RCC 7860 (cell line): ENCODE data around the gene PAK1.

ENCODE experiments used
- DNase-seq: peaks from one replicate; pipeline ENCODE4 v3.0.0-alpha.2; 2015; ENCODE audit warnings: low spot score
- FAIRE-seq: peaks from 2 replicates; lab custom pipeline; 2012; peaks lifted over from hg19 to GRCh38; lab: Jason Lieb, UNC

The PAK1 gene

DNA sequence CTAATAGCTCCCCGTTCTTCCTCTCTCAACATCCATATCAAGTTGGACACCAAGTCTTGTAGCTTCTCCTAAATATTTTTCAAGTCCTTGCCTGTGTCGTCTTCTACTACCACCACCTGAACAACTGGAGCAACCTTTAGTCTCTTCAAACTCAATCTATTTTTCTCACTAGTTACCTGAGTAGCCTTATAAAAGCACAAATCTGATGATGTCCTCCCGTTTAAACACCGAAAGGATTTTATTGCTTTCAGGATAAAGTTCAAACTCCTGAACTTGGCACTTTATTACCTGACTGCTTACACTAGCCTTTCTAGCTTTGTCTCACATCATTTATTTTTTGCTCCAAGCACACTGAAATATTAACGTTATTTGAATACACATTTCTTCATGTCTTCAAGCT is 1.3 kb upstream of the PAK1 start:
- DNase-seq (no peak), FAIRE-seq (no peak)

DNA sequence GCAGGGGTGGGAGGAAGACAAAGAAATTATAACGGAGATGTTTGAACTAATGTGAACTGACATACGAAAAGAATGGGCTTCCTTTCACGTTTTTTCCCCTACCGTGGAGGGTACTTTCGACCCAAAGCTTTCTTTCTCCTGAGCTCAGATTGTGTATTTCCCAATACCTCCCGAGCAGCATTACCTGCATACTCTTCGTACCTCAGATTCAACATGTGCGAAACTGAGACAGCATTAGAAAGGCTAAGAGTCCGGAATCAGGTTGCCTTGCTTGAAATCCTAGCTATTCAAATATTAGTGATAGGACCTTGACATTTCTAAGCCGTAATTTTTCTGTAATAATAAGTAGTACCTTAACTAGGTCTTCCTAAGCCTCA is 778 bp upstream of the PAK1 start:
- no peak for DNase-seq
- no peak for FAIRE-seq

DNA sequence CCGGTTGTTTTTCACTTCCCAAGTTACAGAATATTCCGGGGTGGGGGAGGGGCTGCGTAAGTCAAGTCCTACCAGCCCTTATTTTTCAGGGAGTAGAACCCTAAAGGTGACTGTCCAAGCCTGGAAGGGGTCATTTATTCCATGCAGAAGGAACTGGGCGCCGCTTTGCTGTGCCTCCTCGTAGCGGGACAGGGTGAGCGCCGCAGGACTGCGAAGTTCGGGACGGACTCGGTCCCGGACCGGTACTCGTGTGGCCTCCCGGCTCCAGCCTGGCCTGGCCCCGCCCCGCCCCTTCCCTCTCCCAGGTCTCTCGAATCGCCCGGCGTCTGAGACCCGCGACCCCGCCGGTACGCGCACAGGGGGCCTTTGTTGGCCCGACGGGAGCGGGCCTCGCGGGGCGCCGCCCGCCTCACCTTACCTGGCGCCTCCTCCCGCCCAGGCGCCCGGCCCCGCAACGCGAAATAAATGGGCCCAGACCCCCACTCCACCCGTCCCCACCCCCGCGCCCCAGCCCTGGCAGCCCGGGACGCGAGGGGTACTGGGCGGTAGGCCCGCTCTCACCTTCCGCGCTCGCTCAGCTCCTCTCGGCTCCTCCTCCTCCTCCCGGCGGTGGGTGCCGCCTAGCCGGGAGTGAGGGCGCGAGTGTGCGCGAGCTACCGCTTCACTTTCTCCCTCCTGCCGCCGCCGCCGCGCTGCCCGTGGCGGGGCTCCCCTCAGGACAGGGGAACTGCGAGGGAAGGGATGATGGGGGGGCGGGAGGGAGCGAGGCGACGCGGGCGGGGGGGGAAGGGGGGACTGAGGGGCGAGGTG is 698 bp downstream of the PAK1 start:
- no peak for FAIRE-seq

DNA sequence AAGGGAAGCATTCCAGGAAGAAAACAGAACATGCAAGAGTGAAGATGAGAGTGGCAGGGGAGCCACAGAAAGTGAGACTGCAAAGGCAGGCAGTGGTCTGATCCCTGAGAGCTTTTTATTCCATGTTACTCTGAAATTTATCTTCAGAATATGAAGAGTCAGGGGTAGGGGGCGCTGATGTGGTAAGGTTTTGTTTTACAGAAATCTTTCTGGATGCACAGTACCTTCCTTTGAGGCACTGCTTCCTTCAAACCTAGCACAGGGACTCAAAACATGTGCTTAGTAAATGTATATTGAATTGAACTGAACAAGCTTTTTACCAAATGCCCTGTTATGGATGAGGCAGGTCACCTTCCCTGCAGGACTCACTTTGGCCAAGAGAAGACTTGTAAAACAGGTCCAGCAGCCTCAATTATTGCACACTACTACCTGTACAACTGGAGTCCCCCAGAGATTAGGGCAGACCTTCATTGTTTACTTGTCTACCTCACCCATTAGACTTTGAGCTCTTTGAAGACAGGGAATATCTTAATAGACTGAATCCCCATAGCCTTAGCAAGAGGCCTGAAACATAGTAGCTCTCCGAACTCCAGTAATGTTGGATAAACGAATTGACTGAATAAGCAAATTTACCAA is 2.2 kb downstream of the PAK1 start:
- FAIRE-seq: no peak

More for the DNA sequence above, 698 bp downstream of the PAK1 start:
- DNase-seq: no peak

DNA sequence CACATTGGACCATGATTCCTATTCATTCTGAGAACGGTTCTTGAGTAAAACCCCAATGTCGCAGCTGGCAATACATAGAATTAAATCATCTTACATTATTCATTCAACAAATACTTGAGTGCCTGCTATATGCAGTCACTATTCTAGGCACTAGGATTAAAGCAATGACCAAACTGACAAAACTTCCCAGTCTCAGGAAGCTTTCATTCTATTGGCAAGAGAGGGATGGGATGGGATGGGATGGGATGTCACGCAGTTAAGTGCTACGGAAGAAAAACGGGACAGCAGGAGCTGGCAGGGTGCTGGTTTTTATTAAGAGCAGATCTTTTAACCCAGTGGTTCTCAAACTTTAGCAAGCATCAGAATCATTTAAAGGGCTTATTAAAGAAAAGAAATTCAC is 2.9 kb downstream of the PAK1 start:
- DNase-seq: no peak
- no peak for FAIRE-seq

More for the DNA sequence above, 2.2 kb downstream of the PAK1 start:
- no peak for DNase-seq

DNA sequence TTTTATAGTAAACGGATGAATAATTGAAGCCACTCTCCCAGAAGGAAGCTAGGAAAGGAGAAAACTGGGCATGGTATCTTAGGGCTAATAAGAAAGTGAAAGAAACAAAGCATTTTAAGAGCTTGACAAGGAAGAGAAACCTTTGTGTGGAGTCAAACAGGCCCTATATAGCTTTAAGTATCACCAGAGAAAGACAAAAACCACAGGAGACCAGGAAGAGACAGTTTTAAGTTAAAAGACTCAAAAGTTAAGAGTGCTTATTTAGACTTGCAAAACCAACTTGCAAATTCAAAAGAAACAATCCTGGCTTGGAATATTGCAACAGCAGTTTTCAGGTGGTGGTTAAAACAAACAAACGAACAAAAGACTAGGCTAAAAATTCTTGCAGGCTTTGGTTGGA is 3.4 kb downstream of the PAK1 start:
- FAIRE-seq (no peak), DNase-seq (no peak)

- FAIRE-seq: no peak
- DNase-seq: no peak
These were observed 5.4 kb downstream of the PAK1 start for GRCh38 chr11:77468527-77468926.

DNA sequence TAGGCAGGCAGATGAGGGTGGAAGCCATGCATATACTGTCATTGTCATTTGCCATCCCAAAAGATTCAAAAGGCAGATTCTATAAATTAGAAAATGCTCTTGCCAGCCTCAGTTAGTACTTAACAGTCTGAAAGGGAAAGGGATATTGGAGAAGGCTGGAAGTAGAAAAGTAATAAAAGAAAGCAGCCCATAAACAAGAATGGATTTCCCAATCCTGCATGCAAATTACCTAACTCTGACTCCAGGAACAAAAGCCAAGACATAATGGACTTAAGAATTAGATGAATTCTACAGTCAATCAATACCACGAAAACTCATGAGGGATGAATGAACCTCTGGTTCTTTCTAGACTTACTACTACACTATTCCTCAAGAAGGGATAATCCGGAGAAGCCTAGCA is 5.9 kb downstream of the PAK1 start:
- no peak for DNase-seq
- no peak for FAIRE-seq

DNA sequence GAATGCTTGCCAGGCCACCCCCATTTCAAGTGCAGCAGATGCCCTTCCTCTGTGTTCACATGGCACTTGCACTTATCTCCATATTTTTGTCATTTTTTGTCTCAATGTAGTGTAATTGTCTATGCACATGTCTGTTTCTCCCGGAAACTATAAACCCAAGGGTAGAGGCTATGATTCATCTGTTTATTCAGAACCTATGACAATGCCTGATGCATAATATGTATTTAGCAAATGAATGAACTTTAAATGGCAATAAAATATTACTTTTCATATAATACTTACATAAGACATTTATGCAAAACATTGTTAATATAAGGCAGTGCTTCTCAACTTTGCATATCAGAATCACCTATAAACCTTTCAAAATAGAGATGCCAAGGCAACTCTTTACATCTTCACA is 6.7 kb downstream of the PAK1 start:
- no peak for FAIRE-seq
- DNase-seq: no peak

- no peak for DNase-seq
- no peak for FAIRE-seq
These were observed 16.6 kb downstream of the PAK1 start for GRCh38 chr11:77457340-77457739.

- FAIRE-seq: no peak
These were observed 18.2 kb downstream of the PAK1 start for GRCh38 chr11:77455740-77456139.

GRCh38 chr11:77454867-77455655 is 18.8 kb downstream of the PAK1 start:
- no peak for DNase-seq
- FAIRE-seq: no peak

More at GRCh38 chr11:77455740-77456139, 18.2 kb downstream of the PAK1 start:
- DNase-seq: no peak

- FAIRE-seq (no peak), DNase-seq (no peak)
These were observed 23.7 kb downstream of the PAK1 start for GRCh38 chr11:77450227-77450626.

- DNase-seq: no peak
- no peak for FAIRE-seq
These were observed 24.1 kb downstream of the PAK1 start for GRCh38 chr11:77449784-77450183.

DNA sequence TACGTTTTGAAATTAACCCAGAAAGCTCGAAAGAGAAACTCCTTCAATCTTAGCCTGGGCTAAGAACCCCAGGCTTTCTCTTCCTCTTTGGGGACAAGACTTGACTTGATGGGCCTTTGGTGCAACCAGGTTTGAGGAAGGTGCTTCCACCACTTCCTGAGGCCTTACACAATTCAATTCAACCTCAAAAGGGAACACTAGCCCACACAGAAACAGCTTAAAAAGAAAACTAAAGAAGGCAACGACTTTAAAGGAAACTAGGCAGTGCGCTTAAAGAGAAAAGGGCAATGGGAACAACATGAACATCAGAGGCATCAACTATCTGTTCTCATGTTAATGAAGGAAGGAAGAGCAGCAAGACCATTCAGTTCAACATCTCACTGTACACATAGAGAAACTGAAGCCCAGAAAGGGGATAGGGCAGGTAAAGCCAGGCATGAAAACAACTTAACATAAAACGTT is 24.8 kb downstream of the PAK1 start:
- FAIRE-seq: no peak

GRCh38 chr11:77448269-77448668 is 25.6 kb downstream of the PAK1 start:
- DNase-seq (no peak), FAIRE-seq (no peak)

More for the DNA sequence above, 24.8 kb downstream of the PAK1 start:
- no peak for DNase-seq

- peak; percentile 8 for FAIRE-seq
- no peak for DNase-seq
These were observed 26.8 kb downstream of the PAK1 start for GRCh38 chr11:77446911-77447629.

DNA sequence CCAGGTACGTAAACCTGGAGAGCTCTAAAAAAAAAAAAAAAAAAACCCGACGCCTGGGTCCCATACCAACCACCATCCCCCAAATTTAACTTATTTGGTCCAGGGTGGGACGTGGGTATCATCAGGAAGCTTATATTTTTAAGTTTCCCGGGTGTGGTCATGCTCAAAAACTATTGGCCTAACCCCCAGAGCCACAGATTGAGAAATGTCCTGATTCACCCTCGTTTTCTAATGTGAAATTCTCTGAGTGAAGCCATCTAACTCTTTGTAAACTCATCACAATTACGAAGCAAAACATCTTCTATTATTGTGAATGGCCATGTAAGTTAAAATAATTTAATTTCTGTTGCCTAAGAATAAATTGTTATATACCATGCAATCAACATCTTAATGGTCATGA is 29.6 kb downstream of the PAK1 start:
- no peak for FAIRE-seq
- no peak for DNase-seq

- FAIRE-seq (no peak), DNase-seq (no peak)
These were observed 31.4 kb downstream of the PAK1 start for GRCh38 chr11:77442394-77443053.

DNA sequence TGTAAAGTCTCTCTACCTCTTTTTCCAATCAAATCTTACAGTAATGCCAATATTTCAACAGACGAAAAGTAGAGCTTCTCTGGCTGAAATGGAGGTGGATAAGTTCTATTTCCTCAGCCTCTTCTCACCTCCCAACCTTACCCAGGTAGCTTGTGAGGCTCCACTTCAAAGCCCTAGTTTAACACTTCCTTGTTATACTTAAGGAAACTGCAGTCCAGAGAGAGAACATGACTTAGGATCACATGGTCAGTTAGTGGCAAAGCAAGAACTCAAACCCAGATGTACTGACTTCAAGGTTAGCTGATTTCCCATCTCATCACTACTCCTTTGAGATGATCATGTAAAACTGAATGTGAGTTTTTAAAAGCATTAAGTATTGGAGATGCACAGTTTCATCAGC is 32.5 kb downstream of the PAK1 start:
- no peak for DNase-seq
- no peak for FAIRE-seq
